ENCODE measurements around the gene CLTRN.

DNA sequence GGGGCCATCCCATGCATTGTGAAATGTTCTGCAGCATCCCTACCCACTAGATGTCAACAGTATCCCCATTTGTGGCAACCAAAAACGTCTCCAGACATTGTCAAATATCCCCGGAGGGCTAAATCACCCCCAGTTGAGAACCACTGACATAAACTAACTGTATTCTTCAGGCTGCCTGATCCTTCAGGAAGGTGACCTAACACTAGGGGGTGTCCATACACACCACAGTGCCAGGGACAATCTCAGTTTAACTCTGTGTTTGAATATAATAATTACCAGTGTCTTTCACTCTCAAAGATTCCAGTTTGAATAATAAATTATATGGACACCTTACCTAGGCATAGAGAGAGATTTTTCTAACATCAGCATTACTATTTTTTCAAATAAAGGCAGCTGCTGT is 70.2 kb downstream of the CLTRN start:
- TF ChIP-seq, protein P1, sequence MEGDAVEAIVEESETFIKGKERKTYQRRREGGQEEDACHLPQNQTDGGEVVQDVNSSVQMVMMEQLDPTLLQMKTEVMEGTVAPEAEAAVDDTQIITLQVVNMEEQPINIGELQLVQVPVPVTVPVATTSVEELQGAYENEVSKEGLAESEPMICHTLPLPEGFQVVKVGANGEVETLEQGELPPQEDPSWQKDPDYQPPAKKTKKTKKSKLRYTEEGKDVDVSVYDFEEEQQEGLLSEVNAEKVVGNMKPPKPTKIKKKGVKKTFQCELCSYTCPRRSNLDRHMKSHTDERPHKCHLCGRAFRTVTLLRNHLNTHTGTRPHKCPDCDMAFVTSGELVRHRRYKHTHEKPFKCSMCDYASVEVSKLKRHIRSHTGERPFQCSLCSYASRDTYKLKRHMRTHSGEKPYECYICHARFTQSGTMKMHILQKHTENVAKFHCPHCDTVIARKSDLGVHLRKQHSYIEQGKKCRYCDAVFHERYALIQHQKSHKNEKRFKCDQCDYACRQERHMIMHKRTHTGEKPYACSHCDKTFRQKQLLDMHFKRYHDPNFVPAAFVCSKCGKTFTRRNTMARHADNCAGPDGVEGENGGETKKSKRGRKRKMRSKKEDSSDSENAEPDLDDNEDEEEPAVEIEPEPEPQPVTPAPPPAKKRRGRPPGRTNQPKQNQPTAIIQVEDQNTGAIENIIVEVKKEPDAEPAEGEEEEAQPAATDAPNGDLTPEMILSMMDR (IDR thresholded peaks at IDR 0.05): no peak
- no peak for TF ChIP-seq EZH2 (IDR thresholded peaks at IDR 0.05; ENCODE audit: borderline replicate concordance, insufficient read depth, low read depth, low read length, poor library complexity, severe bottlenecking)
